Effector memory CD8-positive, alpha-beta T cell (primary cell): ENCODE measurements around the gene RAB33B.

Experiments
- ATAC-seq: fragments of 150-1000 bp; cut with Tn5 transposase; replicated peaks from 2 replicates; pipeline ENCODE4 v1.10.0; 2021; ENCODE audit warnings: mild to moderate bottlenecking, moderate library complexity
- DNase-seq, 3 experiments: peaks; one replicate each; pipeline ENCODE4 v3.0.0; 2021
- H3K27ac Mint-ChIP-seq, 2 donors: one replicate each; pipeline ENCODE4 v1.8.0; 2022; ENCODE audit warnings: mild to moderate bottlenecking in 2 of 2, mixed read lengths in 2 of 2, moderate library complexity in 2 of 2
- H3K27me3 Mint-ChIP-seq, 2 donors: one replicate each; pipeline ENCODE4 v1.8.0; 2022; ENCODE audit warnings: mixed read lengths in 2 of 2
- H3K36me3 Mint-ChIP-seq: one replicate; pipeline ENCODE4 v1.8.0; 2022; ENCODE audit warnings: mild to moderate bottlenecking, moderate library complexity, mixed read lengths; ENCODE audit not compliant: insufficient read depth
- H3K4me1 Mint-ChIP-seq, 2 donors: one replicate each; pipeline ENCODE4 v1.8.0; 2022; ENCODE audit warnings: low read depth in 2 of 2, mixed read lengths in 2 of 2
- H3K4me3 Mint-ChIP-seq, 2 donors: one replicate each; pipeline ENCODE4 v1.8.0; 2022; ENCODE audit warnings: mild to moderate bottlenecking in 2 of 2, mixed read lengths in 2 of 2, moderate library complexity in 2 of 2
- H3K9me3 Mint-ChIP-seq, 2 donors: one replicate each; pipeline ENCODE4 v1.8.0; 2022; ENCODE audit warnings: mixed read lengths in 2 of 2

Gene RAB33B

GRCh38 chr4:139525414-139525813 is 71.5 kb downstream of the RAB33B start:
- DNase-seq: no peak
- H3K4me1 Mint-ChIP-seq: peaks cover 40 to 42% of the 10 kb centered on the region in 2 donors
- no peaks in the 10 kb centered on the region for H3K27me3 Mint-ChIP-seq
- ATAC-seq: peak; percentile 51
- no peaks in the 10 kb centered on the region for H3K9me3 Mint-ChIP-seq
- peaks cover 24% of the 10 kb centered on the region for H3K36me3 Mint-ChIP-seq
- H3K27ac Mint-ChIP-seq: peak overlapping the region; percentile 18 to 68
- peak overlapping the region; percentile 3 to 62 for H3K4me3 Mint-ChIP-seq
